ENCODE measurements around the gene HHATL.

DNA sequence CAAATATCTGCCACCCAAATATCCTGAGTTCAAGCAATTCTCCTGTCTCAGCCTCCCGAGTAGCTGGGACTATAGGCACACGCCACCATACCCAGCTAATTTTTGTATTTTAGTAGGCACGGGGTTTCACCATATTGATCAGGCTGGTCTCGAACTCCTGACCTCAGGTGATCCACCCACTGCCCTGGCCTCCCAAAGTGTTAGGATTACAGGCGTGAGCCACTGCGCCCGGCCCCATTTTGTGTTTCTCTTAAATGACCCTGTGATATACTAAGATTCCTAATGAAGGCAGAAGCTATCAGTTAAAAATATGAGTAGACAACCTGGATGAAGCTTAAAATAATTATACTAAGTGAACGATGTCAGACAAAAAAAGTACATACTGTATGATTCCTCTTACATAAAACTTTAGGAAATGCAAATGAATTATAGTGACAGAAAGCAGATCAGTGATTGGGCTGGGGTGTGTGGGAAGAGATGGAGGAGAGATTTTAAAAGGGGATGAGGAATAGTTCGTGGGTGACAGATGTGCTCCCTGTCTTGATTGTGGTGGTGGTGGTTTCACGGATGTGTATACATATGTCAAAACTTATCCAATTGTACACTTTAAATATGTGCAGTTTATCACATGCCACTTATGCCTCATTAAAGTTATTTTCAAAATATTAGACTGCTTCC lies 21.1 kb downstream of the HHATL start:
- TF ChIP-seq, protein P1, sequence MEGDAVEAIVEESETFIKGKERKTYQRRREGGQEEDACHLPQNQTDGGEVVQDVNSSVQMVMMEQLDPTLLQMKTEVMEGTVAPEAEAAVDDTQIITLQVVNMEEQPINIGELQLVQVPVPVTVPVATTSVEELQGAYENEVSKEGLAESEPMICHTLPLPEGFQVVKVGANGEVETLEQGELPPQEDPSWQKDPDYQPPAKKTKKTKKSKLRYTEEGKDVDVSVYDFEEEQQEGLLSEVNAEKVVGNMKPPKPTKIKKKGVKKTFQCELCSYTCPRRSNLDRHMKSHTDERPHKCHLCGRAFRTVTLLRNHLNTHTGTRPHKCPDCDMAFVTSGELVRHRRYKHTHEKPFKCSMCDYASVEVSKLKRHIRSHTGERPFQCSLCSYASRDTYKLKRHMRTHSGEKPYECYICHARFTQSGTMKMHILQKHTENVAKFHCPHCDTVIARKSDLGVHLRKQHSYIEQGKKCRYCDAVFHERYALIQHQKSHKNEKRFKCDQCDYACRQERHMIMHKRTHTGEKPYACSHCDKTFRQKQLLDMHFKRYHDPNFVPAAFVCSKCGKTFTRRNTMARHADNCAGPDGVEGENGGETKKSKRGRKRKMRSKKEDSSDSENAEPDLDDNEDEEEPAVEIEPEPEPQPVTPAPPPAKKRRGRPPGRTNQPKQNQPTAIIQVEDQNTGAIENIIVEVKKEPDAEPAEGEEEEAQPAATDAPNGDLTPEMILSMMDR (conservative IDR thresholded peaks at IDR 0.05; ENCODE audit: low read depth, low read length), result no peak
- no peak for TF ChIP-seq EZH2 (IDR thresholded peaks at IDR 0.05; ENCODE audit: borderline replicate concordance, low read depth, low read length, poor library complexity, severe bottlenecking)
